ENCODE data around the gene DCP1A.

- TF ChIP-seq ZBTB3 (CRISPR knock-in tag; IDR thresholded peaks at IDR 0.05; ENCODE audit: borderline replicate concordance, low read depth) (no peak), FOXP1 (IDR thresholded peaks at IDR 0.05) (no peak), FOXP1 (CRISPR knock-in tag; IDR thresholded peaks at IDR 0.05) (no peak), ZNF609 (CRISPR knock-in tag; IDR thresholded peaks at IDR 0.05; ENCODE audit: borderline replicate concordance) (no peak), NR1H2 (CRISPR knock-in tag; IDR thresholded peaks at IDR 0.05; ENCODE audit: borderline replicate concordance, low read depth) (no peak), CTCF (CRISPR knock-in tag; IDR thresholded peaks at IDR 0.05) (no peak), ZNF510 (CRISPR knock-in tag; IDR thresholded peaks at IDR 0.05; ENCODE audit: low read depth) (no peak), PHF8 (CRISPR knock-in tag; IDR thresholded peaks at IDR 0.05) (no peak), NFYC (CRISPR knock-in tag; IDR thresholded peaks at IDR 0.05) (no peak), SOX6 (IDR thresholded peaks at IDR 0.05) (no peak), SOX6 (CRISPR knock-in tag; IDR thresholded peaks at IDR 0.05) (no peak), CEBPB (IDR thresholded peaks at IDR 0.05; ENCODE audit: borderline replicate concordance, low read depth, low read length) (no peak)
Observed at GRCh38 chr3:53337167-53337940, 10.0 kb downstream of the DCP1A start.
